Pulmonary artery endothelial cell (primary cell): ENCODE results near the gene TMEM244. TPM values are rescaled to one million over a fixed set of nuclear protein-coding genes. Genes with fewer than 3 reads are reported as not detected.
"Not testable (repeated sequence)": the region's sequence is repeated elsewhere in the genome, so short reads cannot be mapped to it uniquely, and the experiment has no call there.

Experiments
- DNase-seq: peaks from one replicate; pipeline ENCODE4 v3.0.0-alpha.2; 2011; ENCODE audit warnings: low read depth, low spot score
- total RNA-seq: library from RNA; depleted of rRNA; stranded (reverse); fragments of >200 nt; gene quantifications from 2 replicates; pipeline ENCODE4 v1.2.3, GENCODE V29; 2014

The TMEM244 gene
- total RNA-seq, 1 donor from 2014 or later = not detected

GRCh38 chr6:129867403-129867802, 6.3 kb upstream of the TMEM244 start:
- no peak for DNase-seq

DNA sequence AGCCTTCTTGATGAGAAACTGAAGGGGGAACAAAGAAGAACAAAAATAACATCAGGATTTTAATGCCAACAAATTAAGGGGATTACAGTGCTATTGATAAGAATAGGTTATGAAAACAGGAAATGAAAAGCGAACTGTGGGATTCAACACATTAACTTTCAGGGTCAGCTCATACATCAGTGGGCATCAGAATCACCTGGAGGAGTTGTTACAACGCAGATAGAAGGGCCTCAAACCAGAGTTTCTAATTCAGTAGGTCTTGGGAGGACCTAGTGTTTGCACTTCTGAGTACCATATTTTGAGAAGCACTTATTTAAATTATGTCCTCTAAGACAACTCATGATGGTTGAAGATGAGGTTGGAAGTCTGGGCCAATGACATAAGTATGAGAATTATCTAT, 5.6 kb upstream of the TMEM244 start:
- DNase-seq = no peak

DNA sequence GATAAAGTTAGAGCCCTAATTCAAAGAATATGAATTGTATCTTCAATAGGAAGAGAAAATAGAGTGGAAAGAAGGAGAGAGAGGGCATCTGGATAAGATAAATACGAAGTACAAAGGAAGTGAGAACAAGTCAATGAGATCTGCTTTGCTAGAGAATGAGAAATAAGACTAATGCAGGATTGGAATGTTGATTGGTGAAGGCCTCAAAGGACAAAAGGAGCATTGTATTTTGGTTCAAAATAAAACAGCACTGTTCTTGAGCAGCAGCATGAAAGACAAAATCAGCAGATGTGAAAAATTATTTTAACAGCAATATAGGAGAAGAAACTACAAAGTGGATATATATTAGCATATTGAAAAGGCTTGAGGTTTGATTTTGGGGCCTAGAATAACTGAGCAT, 5.1 kb upstream of the TMEM244 start:
- no peak for DNase-seq

DNA sequence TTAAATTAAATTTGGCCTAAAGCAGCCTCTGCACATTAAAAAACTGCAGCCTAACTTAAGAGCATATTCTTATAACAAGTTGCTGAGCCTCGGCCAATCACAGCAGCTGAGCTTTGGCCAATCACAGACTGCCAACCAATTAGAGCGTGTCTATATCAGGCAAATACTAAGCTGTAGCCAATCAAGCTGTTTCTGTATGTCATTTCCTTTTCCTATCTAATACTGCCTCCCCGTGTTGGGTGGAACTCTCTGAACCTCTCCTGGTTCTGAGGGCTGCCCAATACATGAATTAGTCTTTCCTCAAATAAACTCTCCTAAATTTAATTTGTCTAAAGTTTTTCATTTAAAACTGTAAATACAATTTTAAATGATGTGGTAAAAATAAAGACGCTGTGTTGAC, 3.9 kb upstream of the TMEM244 start:
- no peak for DNase-seq

- no peak for DNase-seq
These were observed 2.5 kb upstream of the TMEM244 start for GRCh38 chr6:129863664-129864063.

GRCh38 chr6:129859524-129859923, 1.6 kb downstream of the TMEM244 start:
- DNase-seq = no peak

- no peak for DNase-seq
These were observed 3.3 kb downstream of the TMEM244 start for GRCh38 chr6:129857838-129858237.

DNA sequence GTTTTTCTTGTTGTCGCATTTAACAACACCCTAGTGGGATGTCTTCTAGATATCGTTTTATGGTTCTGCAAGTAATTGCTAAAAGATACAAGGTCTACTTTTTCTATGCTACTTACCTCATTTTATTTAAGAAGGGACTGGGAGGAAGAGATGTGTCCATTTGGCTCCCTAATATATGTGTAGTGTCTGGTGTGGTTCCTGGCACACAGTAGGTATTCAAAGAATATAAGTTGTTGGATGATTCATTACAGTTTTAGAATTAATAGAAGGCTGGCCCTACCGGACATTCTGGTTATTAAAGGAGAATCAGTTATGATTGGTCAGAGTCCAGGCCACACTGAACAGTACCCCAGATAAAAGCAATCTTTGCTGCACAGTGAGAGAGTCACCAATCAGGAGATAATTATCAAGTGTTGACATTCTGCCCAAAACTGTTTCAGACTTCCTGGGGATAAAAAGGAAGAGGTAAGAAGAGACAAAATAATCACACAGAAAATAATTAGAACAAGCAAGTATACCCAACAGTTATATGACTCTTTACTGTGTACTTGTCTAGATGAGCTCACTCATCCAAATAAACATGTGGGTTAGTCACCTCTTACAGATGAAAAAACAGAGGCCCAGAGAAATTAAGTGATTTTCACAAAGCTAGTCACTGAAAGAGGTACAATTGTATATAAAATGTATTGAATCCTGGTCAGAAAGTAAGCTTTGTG, 7.0 kb downstream of the TMEM244 start:
- DNase-seq = no peak

DNA sequence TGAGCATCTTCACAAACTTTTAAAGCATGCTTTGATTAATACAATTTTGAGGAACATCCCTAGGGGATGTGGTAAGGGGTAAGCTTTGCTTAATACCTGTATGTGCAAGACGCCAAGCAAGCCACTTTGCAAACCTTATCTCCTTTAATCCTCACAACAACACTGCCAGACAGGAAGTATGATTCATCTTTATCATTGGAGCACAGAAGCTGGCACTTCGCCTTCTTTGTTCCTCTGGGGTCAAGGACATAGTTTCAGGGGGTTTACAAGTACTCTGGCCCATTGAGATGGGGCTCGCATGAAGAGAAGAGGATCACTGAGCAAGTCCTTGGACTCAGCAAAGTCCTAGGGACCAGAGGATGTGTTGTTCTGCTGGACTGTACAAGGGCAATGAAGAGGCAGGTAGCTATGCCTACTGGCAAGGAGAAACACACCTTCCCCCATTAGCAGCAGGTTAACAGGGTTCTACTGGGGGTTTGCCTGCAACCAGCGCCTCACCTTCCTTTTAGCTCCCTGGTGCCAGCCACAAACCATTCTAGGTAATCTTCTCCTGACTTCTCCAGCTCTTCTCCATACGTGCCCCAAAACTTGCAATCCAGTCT, 8.8 kb downstream of the TMEM244 start:
- peak; percentile 51 for DNase-seq

DNA sequence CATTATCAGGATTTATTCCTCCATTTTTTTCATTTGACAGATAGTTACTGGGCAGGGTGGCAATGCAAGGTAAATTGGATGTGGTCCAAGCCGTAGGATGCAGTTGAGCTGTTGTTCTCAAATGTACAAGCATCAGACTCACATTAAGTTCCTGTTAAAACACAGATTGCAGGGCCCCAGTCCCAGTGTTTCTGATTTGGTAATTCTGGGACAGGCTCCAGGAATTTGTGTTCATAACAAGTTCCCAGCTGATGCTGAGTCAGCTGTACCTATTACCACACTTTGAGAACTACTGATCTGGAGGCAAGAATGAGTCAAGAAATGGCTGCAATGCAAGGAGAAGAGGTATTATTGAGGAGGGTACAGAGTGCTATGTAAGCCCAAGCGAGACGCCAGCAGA, 11.7 kb downstream of the TMEM244 start:
- peak; percentile 7 for DNase-seq

DNA sequence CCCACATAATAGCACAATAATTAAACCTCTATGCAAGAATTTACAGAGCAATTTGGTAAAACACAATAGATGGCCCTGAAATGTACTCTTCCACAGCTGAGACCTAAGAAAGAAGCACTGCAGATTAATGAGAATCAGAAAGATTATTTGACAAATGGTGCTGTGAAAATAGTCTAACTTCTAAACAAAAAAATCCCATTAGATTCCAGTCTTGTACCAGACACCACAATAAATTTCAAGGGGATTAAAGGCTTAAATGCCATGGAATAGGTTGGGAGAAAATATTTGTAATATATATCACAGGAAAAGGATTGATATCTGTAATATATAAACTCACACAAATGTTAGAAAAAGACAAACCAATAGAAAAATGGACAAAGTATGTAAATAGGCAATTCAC, 14.4 kb downstream of the TMEM244 start:
- DNase-seq = no peak

DNA sequence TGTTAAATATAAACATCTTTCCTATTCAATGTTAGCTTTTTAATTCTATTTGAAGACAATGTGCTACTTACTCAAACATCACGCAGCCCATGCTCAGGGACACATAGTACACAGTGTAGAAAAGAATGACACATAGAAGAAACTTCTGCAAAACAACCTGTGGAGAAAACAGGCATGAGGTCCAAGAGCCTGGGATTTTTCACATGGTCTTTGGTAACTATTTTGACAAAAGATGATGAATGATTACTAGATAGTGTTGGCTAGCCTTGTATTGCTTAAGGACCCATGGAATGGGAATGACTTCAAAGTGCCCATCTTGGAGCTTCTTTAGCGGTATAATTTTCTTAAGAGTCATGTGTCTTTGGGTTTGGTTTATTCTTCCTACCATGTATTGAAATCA, 15.4 kb downstream of the TMEM244 start:
- no peak for DNase-seq

GRCh38 chr6:129844118-129844891, 16.8 kb downstream of the TMEM244 start:
- peak; percentile 5 for DNase-seq

DNA sequence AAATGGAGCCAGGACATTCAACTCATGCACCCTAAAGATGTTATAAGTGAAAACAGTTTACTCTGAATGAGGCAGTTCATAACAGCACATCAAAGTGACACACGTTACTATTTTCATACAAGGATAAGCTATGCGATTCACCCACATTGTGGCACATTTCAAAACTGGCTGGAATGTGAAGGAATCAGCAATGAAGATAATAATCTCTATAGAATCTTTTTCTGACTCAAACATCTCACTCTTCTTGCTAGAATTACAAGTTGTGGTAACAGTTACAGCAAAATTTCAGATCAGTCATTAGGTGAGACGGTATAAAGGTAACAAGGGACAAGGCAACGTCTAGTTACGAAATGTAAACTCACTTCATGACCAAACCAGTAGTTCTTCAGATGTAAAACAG, 17.5 kb downstream of the TMEM244 start:
- DNase-seq = no peak

- DNase-seq = no peak
These were observed 18.2 kb downstream of the TMEM244 start for GRCh38 chr6:129842881-129843409.

GRCh38 chr6:129842137-129842536, 19.0 kb downstream of the TMEM244 start:
- DNase-seq = no peak

GRCh38 chr6:129839562-129839961, 21.6 kb downstream of the TMEM244 start:
- not testable (repeated sequence) for DNase-seq

DNA sequence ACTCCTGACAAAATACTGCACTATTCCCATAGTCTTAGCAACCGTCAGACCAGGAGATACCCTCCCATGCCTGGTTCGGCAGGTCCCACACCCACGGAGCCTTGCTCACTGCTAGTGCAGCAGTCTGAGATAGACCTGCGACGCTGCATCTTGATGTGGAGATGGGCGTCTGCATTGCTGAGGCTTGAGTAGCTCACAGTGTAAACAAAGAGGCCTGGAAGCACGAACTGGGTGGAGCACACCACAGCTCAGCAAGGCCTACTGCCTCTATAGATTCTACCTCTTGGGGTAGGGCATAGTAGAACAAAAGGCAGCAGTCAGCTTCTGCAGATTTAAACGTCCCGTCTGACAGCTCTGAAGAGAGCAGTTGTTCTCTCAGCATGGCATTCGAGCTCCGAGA, 25.4 kb downstream of the TMEM244 start:
- no peak for DNase-seq

DNA sequence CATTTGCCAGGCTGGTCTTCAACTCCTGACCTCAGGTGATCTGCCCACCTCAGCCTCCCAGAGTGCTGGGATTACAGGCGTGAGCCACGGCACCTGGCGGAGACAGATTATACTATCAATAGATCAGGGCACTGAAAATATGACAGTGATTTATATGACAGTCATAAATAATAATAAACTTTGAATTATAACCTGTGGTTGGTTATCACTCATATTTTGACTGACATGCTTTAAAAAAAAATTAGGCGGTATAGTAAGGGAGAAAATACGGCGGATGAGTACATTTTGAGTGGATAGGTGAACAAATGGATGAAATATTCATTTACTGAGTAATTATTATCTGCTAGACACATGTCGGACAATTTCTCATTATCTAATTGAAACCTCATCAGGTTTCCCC, 28.8 kb downstream of the TMEM244 start:
- no peak for DNase-seq

DNA sequence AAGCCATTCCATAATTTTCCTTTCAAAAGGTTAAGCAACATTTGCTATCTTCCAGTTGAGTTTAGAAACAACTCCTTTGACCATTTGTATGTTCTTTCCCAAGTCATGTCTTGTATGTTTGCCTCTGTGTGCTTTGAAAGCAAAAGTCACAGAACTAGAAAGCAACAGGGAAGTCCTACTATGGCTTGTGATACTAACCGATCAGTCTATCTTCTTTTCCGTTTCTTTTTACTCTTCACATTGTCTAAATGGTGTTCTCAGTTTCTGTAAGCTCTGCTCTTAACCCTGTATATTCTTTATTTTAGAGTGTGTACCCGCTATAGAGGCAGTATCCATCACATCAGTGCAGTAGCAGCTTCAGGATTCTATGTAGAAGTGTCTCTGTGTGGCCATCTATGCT, 32.9 kb downstream of the TMEM244 start:
- no peak for DNase-seq

DNA sequence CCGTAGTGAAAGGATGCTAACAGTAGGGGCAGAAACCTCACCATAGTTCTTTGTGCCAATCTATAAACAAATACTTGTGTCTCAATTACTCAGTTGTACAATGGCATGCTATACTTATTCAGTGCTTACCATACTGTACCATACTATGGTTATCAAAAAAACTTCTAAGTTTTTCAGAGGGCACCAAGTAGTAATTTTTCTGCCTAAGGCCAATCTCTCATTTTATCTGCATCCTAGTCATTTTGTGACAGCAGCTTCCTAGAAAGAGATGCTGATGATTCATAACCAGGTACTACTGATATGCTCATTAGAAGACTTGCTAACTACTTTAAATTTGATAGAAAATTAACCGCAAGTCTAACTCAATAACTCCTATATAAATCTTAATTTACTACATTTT, 42.9 kb downstream of the TMEM244 start:
- no peak for DNase-seq

DNA sequence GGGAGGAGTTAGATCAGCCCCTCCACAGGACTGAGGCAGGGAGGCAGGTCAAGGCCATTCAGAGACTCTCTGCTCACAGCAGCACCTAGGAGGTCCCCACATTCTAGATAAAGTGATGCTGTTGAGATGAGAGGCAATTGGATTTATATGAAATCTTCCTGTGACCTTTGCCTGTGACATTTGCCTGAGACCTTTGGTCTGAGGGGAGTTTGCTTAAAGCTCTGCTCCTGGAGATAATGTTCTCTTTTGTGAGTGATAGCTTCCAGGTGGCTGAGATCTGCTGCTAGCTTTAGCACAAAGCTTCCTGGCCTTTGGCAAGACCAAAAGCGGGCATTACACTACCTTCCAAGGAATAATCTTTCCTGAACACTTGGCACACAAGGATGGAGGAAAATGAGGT, 43.3 kb downstream of the TMEM244 start:
- DNase-seq = no peak
